ENCODE data around the gene TMED1. TPM values are rescaled to one million over a fixed set of nuclear protein-coding genes. Genes with fewer than 3 reads are reported as not detected.

The TMED1 gene
- polyA plus RNA-seq, 1 donor from 2014 or later = 20.2 TPM

- no peaks in the 10 kb centered on the region for H3K9me3 ChIP-seq (ENCODE audit: low read length)
- no peak overlapping the region for H3K4me3 ChIP-seq (ENCODE audit: low read length)
- no peak overlapping the region for H2AFZ ChIP-seq (ENCODE audit: low read depth, low read length)
- H3K79me2 ChIP-seq (replicated peaks; ENCODE audit: insufficient read depth, low read length) = no peaks in the 10 kb centered on the region
- no peak overlapping the region for H3K4me2 ChIP-seq (ENCODE audit: low read length)
- H3F3A ChIP-seq (ENCODE audit: insufficient read depth, low read length, poor library complexity, severe bottlenecking) = no peaks in the 10 kb centered on the region
- H3K27ac ChIP-seq (ENCODE audit: low read length) = no peak overlapping the region
- H3K9me2 ChIP-seq (ENCODE audit: insufficient read depth, low read length) = no peaks in the 10 kb centered on the region
- TF ChIP-seq CTCF (IDR thresholded peaks at IDR 0.05; ENCODE audit: poor library complexity, severe bottlenecking) = no peak
- TF ChIP-seq REST (IDR thresholded peaks at IDR 0.05; ENCODE audit: borderline replicate concordance) = no peak
- TF ChIP-seq MXI1 (conservative IDR thresholded peaks at IDR 0.05; ENCODE audit: poor library complexity, severe bottlenecking) = no peak
- no peak for TF ChIP-seq RAD21 (conservative IDR thresholded peaks at IDR 0.05)
- TF ChIP-seq EP300 (conservative IDR thresholded peaks at IDR 0.05; ENCODE audit: poor library complexity, severe bottlenecking) = no peak
- TF ChIP-seq EZH2 (IDR thresholded peaks at IDR 0.05; ENCODE audit: borderline replicate concordance, insufficient read depth, low read length, poor library complexity, severe bottlenecking) = no peak
- no peak for TF ChIP-seq SMC3 (conservative IDR thresholded peaks at IDR 0.05; ENCODE audit: poor library complexity)
- TF ChIP-seq POLR2AphosphoS5 (IDR thresholded peaks at IDR 0.05) = no peak
- no peak for TF ChIP-seq TAF1 (IDR thresholded peaks at IDR 0.05; ENCODE audit: low read depth)
- no peaks in the 10 kb centered on the region for H4K20me1 ChIP-seq (ENCODE audit: insufficient read depth)
- no peaks in the 10 kb centered on the region for H3K36me3 ChIP-seq (ENCODE audit: insufficient read depth, low read length)
- no peaks in the 10 kb centered on the region for H3K27me3 ChIP-seq (ENCODE audit: insufficient read depth, low read depth, low read length)
- no peak overlapping the region for H3K9ac ChIP-seq (ENCODE audit: low read length)
These were observed 27.2 kb upstream of the TMED1 start for GRCh38 chr19:10863107-10863717.

DNA sequence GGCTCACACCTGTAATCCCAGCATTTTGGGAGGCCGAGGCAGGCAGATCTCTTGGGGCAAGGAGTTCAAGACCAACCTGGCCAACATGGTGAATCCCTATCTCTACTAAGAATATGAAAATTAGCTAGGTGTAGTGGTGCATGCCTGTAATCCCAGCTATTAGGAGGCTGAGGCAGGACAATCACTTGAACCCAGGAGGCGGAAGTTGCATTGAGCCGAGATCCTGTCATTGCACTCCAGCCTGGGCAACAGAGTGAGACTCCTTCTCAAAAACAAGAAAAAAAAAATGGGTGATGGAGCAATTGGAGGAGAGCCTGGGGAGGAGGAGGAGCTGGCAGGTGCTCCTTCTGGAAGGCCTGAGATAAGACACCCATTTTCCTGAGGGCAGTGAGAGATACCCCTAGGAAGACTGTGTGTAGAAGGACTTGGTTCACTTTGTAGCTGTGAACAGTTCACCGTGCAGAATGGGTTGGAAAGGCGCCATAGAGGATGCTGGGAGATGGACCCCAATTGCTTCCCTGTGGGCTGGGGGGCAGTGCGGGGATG, 26.6 kb upstream of the TMED1 start:
- Histone ChIP-seq H3K27ac (ENCODE audit: low read length) (no peak overlapping the region), H3K9ac (ENCODE audit: low read length) (no peak overlapping the region), H3K27me3 (ENCODE audit: insufficient read depth, low read depth, low read length) (no peaks in the 10 kb centered on the region)

More for the DNA sequence above, 26.6 kb upstream of the TMED1 start:
- no peaks in the 10 kb centered on the region for H3K79me2 ChIP-seq (replicated peaks; ENCODE audit: insufficient read depth, low read length)
- H3K9me2 ChIP-seq (ENCODE audit: insufficient read depth, low read length) = no peaks in the 10 kb centered on the region
- H2AFZ ChIP-seq (ENCODE audit: low read depth, low read length) = no peak overlapping the region
- H4K20me1 ChIP-seq (ENCODE audit: insufficient read depth) = no peaks in the 10 kb centered on the region
- H3F3A ChIP-seq (ENCODE audit: insufficient read depth, low read length, poor library complexity, severe bottlenecking) = no peaks in the 10 kb centered on the region
- no peak overlapping the region for H3K4me3 ChIP-seq (ENCODE audit: low read length)
- TF ChIP-seq TAF1 (IDR thresholded peaks at IDR 0.05; ENCODE audit: low read depth) (no peak), RAD21 (conservative IDR thresholded peaks at IDR 0.05) (no peak), MXI1 (conservative IDR thresholded peaks at IDR 0.05; ENCODE audit: poor library complexity, severe bottlenecking) (no peak), CTCF (IDR thresholded peaks at IDR 0.05; ENCODE audit: poor library complexity, severe bottlenecking) (no peak), EZH2 (IDR thresholded peaks at IDR 0.05; ENCODE audit: borderline replicate concordance, insufficient read depth, low read length, poor library complexity, severe bottlenecking) (no peak), POLR2AphosphoS5 (IDR thresholded peaks at IDR 0.05) (no peak), REST (IDR thresholded peaks at IDR 0.05; ENCODE audit: borderline replicate concordance) (no peak), SMC3 (conservative IDR thresholded peaks at IDR 0.05; ENCODE audit: poor library complexity) (no peak), EP300 (conservative IDR thresholded peaks at IDR 0.05; ENCODE audit: poor library complexity, severe bottlenecking) (no peak)
- H3K4me2 ChIP-seq (ENCODE audit: low read length) = no peak overlapping the region
- H3K9me3 ChIP-seq (ENCODE audit: low read length) = no peaks in the 10 kb centered on the region
- H3K36me3 ChIP-seq (ENCODE audit: insufficient read depth, low read length) = no peaks in the 10 kb centered on the region
